CD14-positive monocyte (primary cell): ENCODE data around the gene SDC4. TPM values are rescaled to one million over a fixed set of nuclear protein-coding genes. Genes with fewer than 3 reads are reported as not detected.

Experiments
- DNase-seq, 3 donors: peaks; one replicate each; pipeline ENCODE4 v3.0.0-alpha.2; 2011 to 2022
- H2AFZ ChIP-seq: 2 replicates; pipeline ENCODE4 v1.6.0; 2012; ENCODE audit warnings: mild to moderate bottlenecking, low read depth, low read length, inconsistent platforms; ENCODE audit not compliant: insufficient read depth, poor library complexity, severe bottlenecking
- H3K27ac ChIP-seq, 2 donors: 1 replicate in 1 of 2; 2 replicates in 1 of 2; pipeline ENCODE4 v1.5.1; 2012 to 2013; ENCODE audit warnings: low read length in 2 of 2, control low read depth in 1 of 2, inconsistent platforms in 1 of 2, low read depth in 1 of 2, mild to moderate bottlenecking in 1 of 2
- H3K27me3 ChIP-seq, 2 donors: one replicate each; pipeline versions ENCODE4 v1.6.0 to v1.6.1; 2011 to 2013; ENCODE audit warnings: low read length in 2 of 2; ENCODE audit not compliant: control insufficient read depth in 2 of 2, insufficient read depth in 2 of 2
- H3K36me3 ChIP-seq, 2 donors: replicated peaks in 1 of 2; 1 replicate in 1 of 2; 2 replicates in 1 of 2; pipeline versions ENCODE4 v1.5.1 to v1.6.1; 2012 to 2013; ENCODE audit warnings: low read length in 2 of 2, control low read depth in 1 of 2, inconsistent platforms in 1 of 2, mild to moderate bottlenecking in 1 of 2; ENCODE audit not compliant: insufficient read depth in 2 of 2, control insufficient read depth in 1 of 2
- H3K4me1 ChIP-seq, 2 donors: 1 replicate in 1 of 2; 2 replicates in 1 of 2; pipeline versions ENCODE4 v1.5.1 to v1.6.1; 2012 to 2013; ENCODE audit warnings: low read length in 2 of 2, control low read depth in 1 of 2, inconsistent platforms in 1 of 2, mild to moderate bottlenecking in 1 of 2, moderate library complexity in 1 of 2; ENCODE audit not compliant: insufficient read depth in 2 of 2, control insufficient read depth in 1 of 2
- H3K4me2 ChIP-seq: replicated peaks from 2 replicates; pipeline ENCODE3; 2012; ENCODE audit warnings: low read length, moderate library complexity, mild to moderate bottlenecking; ENCODE audit not compliant: poor library complexity, severe bottlenecking; ENCODE audit errors: extremely low read depth
- H3K4me3 ChIP-seq, 3 experiments: fragments of 200-600 bp in 1 of 3; sonication (generic) in 1 of 3; replicated peaks in 1 of 3; 1 replicate in 2 of 3; 2 replicates in 1 of 3; pipeline ENCODE4 v1.5.1; 2011 to 2013; ENCODE audit warnings: low read length in 3 of 3, mild to moderate bottlenecking in 3 of 3, control low read depth in 2 of 3, low read depth in 2 of 3, inconsistent platforms in 1 of 3, moderate library complexity in 1 of 3
- H3K79me2 ChIP-seq: 2 replicates; pipeline ENCODE4 v1.6.0; 2012; ENCODE audit warnings: mild to moderate bottlenecking, control low read depth, inconsistent platforms, low read length, moderate library complexity; ENCODE audit not compliant: insufficient read depth
- H3K9ac ChIP-seq: 2 replicates; pipeline ENCODE4 v1.6.0; 2017; ENCODE audit warnings: low read length, mild to moderate bottlenecking; ENCODE audit not compliant: insufficient read depth, poor library complexity, severe bottlenecking
- H3K9me3 ChIP-seq, 2 donors: replicated peaks in 1 of 2; 1 replicate in 1 of 2; 2 replicates in 1 of 2; pipeline versions ENCODE4 v1.5.1 to v1.6.1; 2012 to 2013; ENCODE audit warnings: low read length in 2 of 2, control low read depth in 1 of 2; ENCODE audit not compliant: control insufficient read depth in 1 of 2, insufficient read depth in 1 of 2
- H4K20me1 ChIP-seq: 2 replicates; pipeline ENCODE4 v1.6.0; 2012; ENCODE audit warnings: mild to moderate bottlenecking, low read length, control low read depth, moderate library complexity; ENCODE audit not compliant: insufficient read depth
- H3K27ac Mint-ChIP-seq, 7 donors: one replicate each; pipeline ENCODE4 v1.8.0; 2020; ENCODE audit warnings: mild to moderate bottlenecking in 7 of 7, mixed read lengths in 7 of 7, moderate library complexity in 6 of 7, inconsistent platforms in 2 of 7
- H3K27me3 Mint-ChIP-seq, 3 donors: one replicate each; pipeline ENCODE4 v1.8.0; 2021 to 2022; ENCODE audit warnings: low read depth in 3 of 3, mild to moderate bottlenecking in 3 of 3, mixed read lengths in 3 of 3, moderate library complexity in 3 of 3, inconsistent platforms in 1 of 3
- H3K36me3 Mint-ChIP-seq, 2 donors: one replicate each; pipeline ENCODE4 v1.8.0; 2020; ENCODE audit warnings: mixed read lengths in 2 of 2, inconsistent platforms in 1 of 2, mild to moderate bottlenecking in 1 of 2
- H3K4me1 Mint-ChIP-seq: one replicate; pipeline ENCODE4 v1.8.0; 2020; ENCODE audit warnings: mild to moderate bottlenecking, mixed read lengths
- H3K4me3 Mint-ChIP-seq, 2 donors: one replicate each; pipeline ENCODE4 v1.8.0; 2020; ENCODE audit warnings: mild to moderate bottlenecking in 2 of 2, mixed read lengths in 2 of 2, moderate library complexity in 1 of 2
- H3K9me3 Mint-ChIP-seq, 7 donors: one replicate each; pipeline ENCODE4 v1.8.0; 2020 to 2022; ENCODE audit warnings: mixed read lengths in 7 of 7, mild to moderate bottlenecking in 6 of 7, moderate library complexity in 6 of 7, inconsistent platforms in 2 of 7
- CTCF ChIP-seq: fragments of 200-600 bp; IDR thresholded peaks from one replicate; pipeline ENCODE4 v1.8.0; 2022; ENCODE audit warnings: antibody characterized with exemption, mild to moderate bottlenecking
- WGBS: methylation state at CpG from one replicate; pipeline ENCODE4 v1.1.5; 2013; ENCODE audit warnings: missing lambda C conversion rate; ENCODE audit not compliant: insufficient coverage; 5-methylcytosine and 5-hydroxymethylcytosine counted together
- intact Hi-C, 2 donors: fragments of 100-400 bp; cut with micrococcal nuclease; formaldehyde crosslinking; loops; one replicate each; pipeline versions ENCODE4 v1.15.0 to v1.15.1; 2023
- polyA plus RNA-seq, 3 donors: library from polyadenylated mRNA; depleted of rRNA in 1 of 3; unstranded in 2 of 3; stranded (reverse) in 1 of 3; fragments of 300-500 nt in 2 of 3; fragments of >200 nt in 1 of 3; fragmentation: Illumina TruSeq in 2 of 3; gene quantifications; 1 replicate in 2 of 3; 2 replicates in 1 of 3; pipeline ENCODE4 v1.2.3, GENCODE V29; 2012 to 2021

Gene SDC4
- polyA plus RNA-seq, 3 donors = 1.6 to 5.1 (median 1.9) TPM

- Histone ChIP-seq H3K79me2 (no peaks in the 10 kb centered on the region), H3K9ac (no peak overlapping the region), H2AFZ (peak overlapping the region; percentile 4), H3K27me3 (no peaks in the 10 kb centered on the region), H3K9me3 (no peaks in the 10 kb centered on the region), H3K4me1 (peaks cover 20 to 21% of the 10 kb centered on the region in 2 donors), H3K4me3 (no peak overlapping the region), H3K27ac (no peak overlapping the region), H3K36me3 (peaks cover 0 to 2% of the 10 kb centered on the region in 2 donors), H4K20me1 (no peaks in the 10 kb centered on the region), H3K4me2 (no peak overlapping the region)
- peaks cover 0 to 7% (median 0%) of the 10 kb centered on the region in 7 donors for H3K9me3 Mint-ChIP-seq
- peaks cover 0 to 3% (median 1%) of the 10 kb centered on the region in 3 donors for H3K27me3 Mint-ChIP-seq
- DNase-seq = peak; percentile 65 to 82 (median 76)
- H3K4me1 Mint-ChIP-seq = peaks cover 24% of the 10 kb centered on the region
- no peak overlapping the region for H3K27ac Mint-ChIP-seq
- no peak overlapping the region for H3K4me3 Mint-ChIP-seq
- intact Hi-C loops = loop anchor here (5.0 kb wide), 2 partner anchors 39 to 114 kb away; partner anchors contain the start of gene SYS1 (in 1 of the 2)
- H3K36me3 Mint-ChIP-seq = peaks cover 0 to 9% of the 10 kb centered on the region in 2 donors
- WGBS = 39% methylated on average over 6 of the region's 7 CpGs
- TF ChIP-seq CTCF = peak; percentile 48
These were observed 25.3 kb downstream of the SDC4 start for GRCh38 chr20:45322952-45323383.

- Mint-ChIP-seq H3K36me3 (peaks cover 0 to 3% of the 10 kb centered on the region in 2 donors), H3K27ac (peak overlapping the region in 4 of 7 donors; percentile 3 to 68 (median 39)), H3K9me3 (peaks cover 0 to 7% (median under 1%) of the 10 kb centered on the region in 7 donors), H3K4me3 (no peak overlapping the region), H3K27me3 (peaks cover 13 to 22% (median 17%) of the 10 kb centered on the region in 3 donors), H3K4me1 (peaks cover 28% of the 10 kb centered on the region)
- Histone ChIP-seq H3K27ac (no peak overlapping the region), H3K9me3 (no peaks in the 10 kb centered on the region), H4K20me1 (no peaks in the 10 kb centered on the region), H2AFZ (no peak overlapping the region), H3K4me2 (no peak overlapping the region), H3K36me3 (no peaks in the 10 kb centered on the region), H3K4me1 (peaks cover 20 to 21% of the 10 kb centered on the region in 2 donors), H3K79me2 (no peaks in the 10 kb centered on the region), H3K27me3 (peaks cover 2 to 13% of the 10 kb centered on the region in 2 donors), H3K4me3 (no peak overlapping the region), H3K9ac (no peak overlapping the region)
- no peak for TF ChIP-seq CTCF
- intact Hi-C loops = loop anchor here (5.0 kb wide), 2 partner anchors 41 to 116 kb away; partner anchors contain the start of gene SYS1 (in 1 of the 2)
- DNase-seq = peak; percentile 70 to 88 (median 83)
- 46% methylated on average over 3 of the region's 5 CpGs for WGBS
These were observed 27.2 kb downstream of the SDC4 start for GRCh38 chr20:45320948-45321595.
